HG03097 (cell line): ENCODE data around the gene DNM3.
A peak's percentile ranks its signal among the peaks of the same experiment; 100 is the strongest.

Experiments
- ATAC-seq: cut with Tn5 transposase; IDR thresholded peaks from one replicate; pipeline ENCODE4 v1.9.1; 2021; ENCODE audit not compliant: unreplicated experiment, low FRiP score

Gene DNM3

GRCh38 chr1:172378109-172378760, 536.9 kb downstream of the DNM3 start:
- no peak for ATAC-seq

- peak; percentile 71 for ATAC-seq
Observed at GRCh38 chr1:172380441-172381244, 539.3 kb downstream of the DNM3 start.

GRCh38 chr1:172381946-172382345, 540.6 kb downstream of the DNM3 start:
- ATAC-seq, result no peak

GRCh38 chr1:172382406-172382805, 541.1 kb downstream of the DNM3 start:
- no peak for ATAC-seq

- ATAC-seq, result no peak
Observed at GRCh38 chr1:172382990-172383389, 541.7 kb downstream of the DNM3 start.

- ATAC-seq, result no peak
Observed at GRCh38 chr1:172383536-172383935, 542.2 kb downstream of the DNM3 start.

- no peak for ATAC-seq
Observed at GRCh38 chr1:172384656-172385055, 543.4 kb downstream of the DNM3 start.

- ATAC-seq, result no peak
Observed at GRCh38 chr1:172386046-172386445, 544.7 kb downstream of the DNM3 start.

- no peak for ATAC-seq
Observed at GRCh38 chr1:172388490-172388889, 547.2 kb downstream of the DNM3 start.

GRCh38 chr1:172390301-172390682, 549.0 kb downstream of the DNM3 start:
- ATAC-seq, result no peak

GRCh38 chr1:172390683-172391551, 549.6 kb downstream of the DNM3 start:
- no peak for ATAC-seq

- ATAC-seq, result no peak
Observed at GRCh38 chr1:172391976-172392375, 550.7 kb downstream of the DNM3 start.

GRCh38 chr1:172393354-172393753, 552.1 kb downstream of the DNM3 start:
- no peak for ATAC-seq

GRCh38 chr1:172394141-172394751, 552.9 kb downstream of the DNM3 start:
- peak; percentile 69 for ATAC-seq

- ATAC-seq, result no peak
Observed at GRCh38 chr1:172394811-172395210, 553.5 kb downstream of the DNM3 start.

- ATAC-seq, result no peak
Observed at GRCh38 chr1:172395576-172395975, 554.3 kb downstream of the DNM3 start.

- ATAC-seq, result no peak
Observed at GRCh38 chr1:172397221-172397620, 555.9 kb downstream of the DNM3 start.

- no peak for ATAC-seq
Observed at GRCh38 chr1:172397633-172398032, 556.3 kb downstream of the DNM3 start.

GRCh38 chr1:172398193-172398592, 556.9 kb downstream of the DNM3 start:
- ATAC-seq, result no peak

- no peak for ATAC-seq
Observed at GRCh38 chr1:172398970-172399755, 557.9 kb downstream of the DNM3 start.
